NCI-H526 (cell line): ENCODE data around the gene DNAJA2.
"Not testable (repeated sequence)": the region's sequence is repeated elsewhere in the genome, so short reads cannot be mapped to it uniquely, and the experiment has no call there.

Experiments used
- DNase-seq, 2 experiments: peaks; one replicate each; lab custom pipeline; 2025; lab: John Stamatoyannopoulos, UW

The DNAJA2 gene

GRCh38 chr16:46975165-46975564, 1.7 kb upstream of the DNAJA2 start:
- no peak for DNase-seq

- DNase-seq = peak in 1 of 2 experiments; percentile 4
Measured at GRCh38 chr16:46974352-46974751, 878 bp upstream of the DNAJA2 start.

- DNase-seq = no peak
Measured at GRCh38 chr16:46973996-46974324, 486 bp upstream of the DNAJA2 start.

- peak; percentile 30 to 40 for DNase-seq
Measured at GRCh38 chr16:46972429-46973206, 856 bp downstream of the DNAJA2 start.

- no peak for DNase-seq
Measured at GRCh38 chr16:46971271-46971670, 2.2 kb downstream of the DNAJA2 start.

GRCh38 chr16:46970089-46970488, 3.4 kb downstream of the DNAJA2 start:
- DNase-seq = no peak

GRCh38 chr16:46968063-46968435, 5.4 kb downstream of the DNAJA2 start:
- no peak for DNase-seq

GRCh38 chr16:46962629-46963028, 10.8 kb downstream of the DNAJA2 start:
- no peak for DNase-seq

GRCh38 chr16:46961373-46962353, 11.8 kb downstream of the DNAJA2 start:
- no peak for DNase-seq

GRCh38 chr16:46954562-46954961, 18.9 kb downstream of the DNAJA2 start:
- no peak for DNase-seq

- no peak for DNase-seq
Measured at GRCh38 chr16:46950009-46950408, 23.5 kb downstream of the DNAJA2 start.

GRCh38 chr16:46949241-46949892, 24.1 kb downstream of the DNAJA2 start:
- no peak for DNase-seq

- DNase-seq = no peak
Measured at GRCh38 chr16:46948548-46949166, 24.8 kb downstream of the DNAJA2 start.

GRCh38 chr16:46947900-46948547, 25.4 kb downstream of the DNAJA2 start:
- peak; percentile 21 to 48 for DNase-seq

GRCh38 chr16:46944713-46945112, 28.8 kb downstream of the DNAJA2 start:
- DNase-seq = not testable (repeated sequence)

- no peak for DNase-seq
Measured at GRCh38 chr16:46937536-46937935, 35.9 kb downstream of the DNAJA2 start.

GRCh38 chr16:46932802-46933201, 40.7 kb downstream of the DNAJA2 start:
- peak in 1 of 2 experiments; percentile 40 for DNase-seq

GRCh38 chr16:46930861-46931260, 42.6 kb downstream of the DNAJA2 start:
- no peak for DNase-seq

- DNase-seq = peak in 1 of 2 experiments; percentile 47
Measured at GRCh38 chr16:46929378-46930332, 43.8 kb downstream of the DNAJA2 start.

- DNase-seq = no peak
Measured at GRCh38 chr16:46928811-46929210, 44.7 kb downstream of the DNAJA2 start.
